ENCODE data around the gene ZFAND3. TPM values are rescaled to one million over a fixed set of nuclear protein-coding genes. Genes with fewer than 3 reads are reported as not detected.

Gene ZFAND3
- total and polyA plus RNA-seq, 2 of the 4 experiments (the other 2 are of a cell fraction), result 10.9 to 26.7 TPM

GRCh38 chr6:38137608-38138265 is 318.2 kb downstream of the ZFAND3 start:
- ChIA-PET POLR2A (ENCODE audit: unreplicated experiment) (interaction anchor here (0.6 kb wide), 1 partner anchor 532 kb away, joined by 6 read pairs; no protein-coding TSS in a partner anchor), CTCF (no interaction called here)
- WGBS, 2 experiments (ENCODE audit: extremely low coverage in 2 of 2, insufficient read length in 1 of 2), result 97% methylated on average over 5 of the region's 8 CpGs; no CpG with 5 or more reads in 1 of the 2 experiments
- Histone ChIP-seq H4K91ac (ENCODE audit: insufficient read depth, low read depth, low read length) (no peak overlapping the region), H3K4me1 (ENCODE audit: control insufficient read depth, insufficient read depth, low read length) (peaks cover 2% of the 10 kb centered on the region), H3K36me3 (ENCODE audit: control insufficient read depth, insufficient read depth, low read length) (peaks cover 7% of the 10 kb centered on the region; the same call in 1 of the 2 replicates), H3K4me3 (ENCODE audit: insufficient read depth, low read depth, low read length) (no peak overlapping the region), H2AK5ac (ENCODE audit: low read depth, low read length) (no peak overlapping the region), H3K27me3 (ENCODE audit: control insufficient read depth, insufficient read depth, low read length) (no peaks in the 10 kb centered on the region), H2BK20ac (ENCODE audit: low read depth, low read length) (no peak overlapping the region), H3K27ac (ENCODE audit: insufficient read depth, low read length) (no peak overlapping the region), H3K9me1 (ENCODE audit: insufficient read depth, low read length) (peaks cover 37% of the 10 kb centered on the region), H3K4me2 (ENCODE audit: low read depth, low read length) (no peak overlapping the region), H2AFZ (replicated peaks; ENCODE audit: low read length, poor library complexity) (no peak overlapping the region), H2BK5ac (ENCODE audit: low read depth, low read length, poor library complexity, severe bottlenecking) (no peak overlapping the region), H3K9ac (ENCODE audit: low read depth, low read length) (no peak overlapping the region), H4K20me1 (ENCODE audit: insufficient read depth, low read length) (peaks cover 63% of the 10 kb centered on the region), H3K4ac (ENCODE audit: low read depth, low read length) (no peak overlapping the region), H3K14ac (replicated peaks; ENCODE audit: low read depth, low read length) (no peak overlapping the region), H2AK9ac (replicated peaks; ENCODE audit: low read depth, low read length, poor library complexity) (no peak overlapping the region), H3K56ac (ENCODE audit: extremely low read depth, insufficient read depth, low read length) (no peak overlapping the region), H2BK15ac (ENCODE audit: low read depth, low read length) (no peak overlapping the region), H4K5ac (ENCODE audit: low read depth, low read length) (no peak overlapping the region), H3K18ac (ENCODE audit: low read depth, low read length) (no peak overlapping the region), H2BK120ac (ENCODE audit: low read depth, low read length) (no peak overlapping the region), H3K23ac (ENCODE audit: low read depth, low read length) (no peak overlapping the region), H4K8ac (ENCODE audit: low read depth in 2 of 2, low read length in 2 of 2) (no peak overlapping the region), H3K9me3 (ENCODE audit: control insufficient read depth, insufficient read depth, low read length) (no peaks in the 10 kb centered on the region), H3K79me1 (ENCODE audit: low read depth in 1 of 2, low read length in 2 of 2) (peaks cover 53 to 86% of the 10 kb centered on the region in 2 experiments)
- DNase-seq (no peak), ATAC-seq (ENCODE audit: low read depth) (no peak)
- dilution Hi-C loops (cut with HindIII; ENCODE audit: low sequenced_read_pairs, unreplicated experiment), result no loop called here
- in situ Hi-C loops (cut with MboI; ENCODE audit: low sequenced_read_pairs), result no loop called here
- TF ChIP-seq CEBPB (IDR thresholded peaks at IDR 0.05; ENCODE audit: low read depth, low read length) (no peak), MXI1 (IDR thresholded peaks at IDR 0.05; ENCODE audit: borderline replicate concordance, low read depth, low read length) (no peak), MAZ (IDR thresholded peaks at IDR 0.05; ENCODE audit: borderline replicate concordance, low read depth, low read length) (no peak), RAD21 (IDR thresholded peaks at IDR 0.05; ENCODE audit: low read length) (no peak), BHLHE40 (IDR thresholded peaks at IDR 0.05; ENCODE audit: low read depth, low read length) (no peak), ELK1 (IDR thresholded peaks at IDR 0.05; ENCODE audit: borderline replicate concordance, low read depth, low read length) (no peak), CTCF (conservative IDR thresholded peaks at IDR 0.05; ENCODE audit: low read depth, low read length) (no peak), CHD1 (IDR thresholded peaks at IDR 0.05; ENCODE audit: low read depth, low read length) (no peak), POLR2A (IDR thresholded peaks at IDR 0.05; ENCODE audit: low read depth, low read length) (no peak), RFX5 (IDR thresholded peaks at IDR 0.05; ENCODE audit: low read depth, low read length) (no peak), MAFK (IDR thresholded peaks at IDR 0.05; ENCODE audit: low read depth, low read length) (no peak)
- BruUV-seq (replicated peaks), result no TSS peak
- intact Hi-C loops (cut with micrococcal nuclease), result no loop called here

All from IMR-90 (cell line).